HepG2 (cell line): ENCODE data around the gene ATP2B2. TPM values are rescaled to one million over a fixed set of nuclear protein-coding genes. Genes with fewer than 3 reads are reported as not detected.

Experiments
- ATAC-seq: fragments of 200-7000 bp; cut with Tn5 transposase; 3 replicates; pipeline ENCODE4 v1.9.1; 2020; ENCODE audit warnings: mild to moderate bottlenecking, moderate library complexity
- BruUV-seq: library from RNA; stranded (reverse); fragments of 400-500 nt; replicated peaks from 2 replicates; lab custom pipeline; 2021; lab: Mats Ljungman, UMichigan
- CTCF ChIA-PET: fragments of 300-600 bp; formaldehyde crosslinking; extraction: SDS; loops from one replicate; lab custom pipeline; 2021; ENCODE audit warnings: low total read pairs, inconsistent platforms, low intra/inter-chr PET ratio; lab: Yijun Ruan, JAX
- POLR2A ChIA-PET: fragments of 350-600 bp; sonication (Branson Sonifier 250); formaldehyde crosslinking; loops from one replicate; lab custom pipeline; 2020; ENCODE audit warnings: antibody characterized with exemption, inconsistent platforms; lab: Yijun Ruan, JAX
- DNase-seq: peaks from one replicate; pipeline ENCODE4 v3.0.0-alpha.2; 2015; ENCODE audit warnings: low spot score
- FAIRE-seq: peaks from 3 replicates; lab custom pipeline; 2011; peaks lifted over from hg19 to GRCh38; lab: Jason Lieb, UNC
- H2AFZ ChIP-seq: one replicate; pipeline ENCODE4 v1.6.1; 2011; ENCODE audit warnings: low read length, inconsistent platforms
- H3K27ac ChIP-seq: fragments of 300-600 bp; 3 replicates; pipeline ENCODE4 v1.8.0; 2011; ENCODE audit warnings: mixed run types, mild to moderate bottlenecking, mixed read lengths, low read length, inconsistent platforms; ENCODE audit not compliant: insufficient read depth; ENCODE audit errors: extremely low read length
- H3K27me3 ChIP-seq, 2 experiments: fragments of 200-600 bp in 1 of 2; 2 replicates in 1 of 2; 3 replicates in 1 of 2; pipeline versions ENCODE4 v1.6.0 to v1.8.0; 2011; ENCODE audit warnings: low read length in 2 of 2, mild to moderate bottlenecking in 2 of 2, moderate library complexity in 2 of 2, inconsistent platforms in 1 of 2; ENCODE audit not compliant: insufficient read depth in 2 of 2, control insufficient read depth in 1 of 2
- H3K36me3 ChIP-seq, 2 experiments: fragments of 200-600 bp in 1 of 2; replicated peaks in 1 of 2; 2 replicates in 1 of 2; 3 replicates in 1 of 2; pipeline versions ENCODE4 v1.5.1 to v1.8.0; 2011; ENCODE audit warnings: low read length in 2 of 2, inconsistent platforms in 1 of 2; ENCODE audit not compliant: insufficient read depth in 2 of 2, control insufficient read depth in 1 of 2
- H3K4me1 ChIP-seq: 2 replicates; pipeline ENCODE4 v1.5.1; 2012; ENCODE audit warnings: low read length, inconsistent platforms; ENCODE audit not compliant: insufficient read depth
- H3K4me2 ChIP-seq: 2 replicates; pipeline ENCODE4 v1.6.0; 2011; ENCODE audit warnings: low read depth, low read length, inconsistent platforms
- H3K4me3 ChIP-seq, 3 experiments: fragments of 200-600 bp in 1 of 3; sonication (generic), shearing (Covaris generic) in 1 of 3; replicated peaks in 1 of 3; 2 replicates each; pipeline ENCODE4 v1.5.1; 2011 to 2016; ENCODE audit warnings: low read length in 3 of 3, inconsistent platforms in 2 of 3, low read depth in 2 of 3, mild to moderate bottlenecking in 2 of 3, control low read depth in 1 of 3, mixed read lengths in 1 of 3; ENCODE audit not compliant: insufficient read depth in 1 of 3
- H3K79me2 ChIP-seq: one replicate; pipeline ENCODE4 v1.6.1; 2011; ENCODE audit warnings: low read length, inconsistent platforms; ENCODE audit not compliant: insufficient read depth
- H3K9ac ChIP-seq: 2 replicates; pipeline ENCODE4 v1.6.0; 2011; ENCODE audit warnings: mild to moderate bottlenecking, low read depth, low read length, inconsistent platforms; ENCODE audit not compliant: insufficient read depth
- H3K9me3 ChIP-seq: 2 replicates; pipeline ENCODE4 v1.5.1; 2012; ENCODE audit warnings: mild to moderate bottlenecking, low read length
- H4K20me1 ChIP-seq: 2 replicates; pipeline ENCODE4 v1.6.0; 2011; ENCODE audit warnings: inconsistent platforms, mild to moderate bottlenecking, low read length, moderate library complexity; ENCODE audit not compliant: insufficient read depth
- DPF2 ChIP-seq: sonication (generic); formaldehyde crosslinking; IDR thresholded peaks from 2 replicates; pipeline ENCODE4 v1.4.0; 2020; ENCODE audit warnings: mild to moderate bottlenecking, low read depth, missing genetic modification reagents, borderline replicate concordance
- KAT7 ChIP-seq: IDR thresholded peaks from 2 replicates; pipeline ENCODE4 v1.6.1; 2018; ENCODE audit warnings: borderline replicate concordance, missing compliant biosample characterization
- KMT2B ChIP-seq: IDR thresholded peaks from 2 replicates; pipeline ENCODE4 v1.6.1; 2016; ENCODE audit warnings: missing genetic modification reagents, missing compliant biosample characterization
- NCOA2 ChIP-seq: sonication (generic); formaldehyde crosslinking; IDR thresholded peaks from 2 replicates; pipeline ENCODE4 v1.8.0; 2022; ENCODE audit warnings: inconsistent platforms
- NFKBIZ ChIP-seq: IDR thresholded peaks from 2 replicates; pipeline ENCODE4 v1.6.1; 2018; ENCODE audit warnings: missing genetic modification reagents, missing compliant biosample characterization
- RBAK ChIP-seq: sonication (generic); formaldehyde crosslinking; IDR thresholded peaks from 2 replicates; pipeline ENCODE4 v1.5.1; 2020; ENCODE audit warnings: mild to moderate bottlenecking, missing genetic modification reagents
- SNAPC2 ChIP-seq: sonication (generic); formaldehyde crosslinking; IDR thresholded peaks from 2 replicates; pipeline ENCODE4 v1.8.1; 2022; ENCODE audit warnings: mild to moderate bottlenecking, missing genetic modification reagents
- TP53 ChIP-seq: sonication (generic); formaldehyde crosslinking; conservative IDR thresholded peaks from 2 replicates; pipeline ENCODE4 v1.4.0; 2020; ENCODE audit warnings: missing genetic modification reagents
- ZBTB38 ChIP-seq: sonication (generic); formaldehyde crosslinking; IDR thresholded peaks from 2 replicates; pipeline ENCODE4 v1.5.1; 2020; ENCODE audit warnings: mild to moderate bottlenecking, missing genetic modification reagents
- ZNF460 ChIP-seq: sonication (generic); formaldehyde crosslinking; IDR thresholded peaks from 2 replicates; pipeline ENCODE4 v1.5.1; 2020; ENCODE audit warnings: missing genetic modification reagents, mild to moderate bottlenecking, borderline replicate concordance
- ZNF546 ChIP-seq: sonication (generic); formaldehyde crosslinking; conservative IDR thresholded peaks from 2 replicates; pipeline ENCODE4 v1.8.1; 2023; ENCODE audit warnings: mild to moderate bottlenecking, missing genetic modification reagents
- WGBS: methylation state at CpG from one replicate; pipeline ENCODE4 v1.1.6; 2017; ENCODE audit warnings: low lambda C conversion rate; 5-methylcytosine and 5-hydroxymethylcytosine counted together
- in situ Hi-C: cut with HindIII; loops from 2 replicates; pipeline ENCODE4 v1.10.0; 2017; ENCODE audit warnings: low pct_unique_long_range_greater_than_20kb; ENCODE audit not compliant: extremely low pct_ligation_motif_present
- intact Hi-C: fragments of 100-400 bp; cut with micrococcal nuclease; formaldehyde crosslinking; loops from one replicate; pipeline ENCODE4 v1.10.0; 2022; ENCODE audit not compliant: unreplicated experiment
- polyA plus RNA-seq, 8 experiments: library from polyadenylated mRNA; depleted of rRNA in 3 of 8; stranded (reverse) in 7 of 8; unstranded in 1 of 8; fragments of >200 nt; fragmentation: Illumina TruSeq in 4 of 8; extraction: Trizol in 4 of 8; gene quantifications; 2 replicates each; pipeline versions ENCODE4 v1.2.1 to v1.2.3, GENCODE V29; 2011 to 2016; ENCODE audit warnings: low read depth in 4 of 8, missing spikeins in 1 of 8, mixed read lengths in 1 of 8; ENCODE audit not compliant: insufficient read depth in 1 of 8
- total RNA-seq, 5 experiments: library from RNA; depleted of rRNA; stranded (reverse); fragments of >200 nt; fragmentation: Illumina TruSeq; extraction: Trizol; gene quantifications; 2 replicates each; pipeline ENCODE4 v1.2.3, GENCODE V29; 2016; ENCODE audit warnings: low read depth in 1 of 5
- TF ChIP-seq, protein P1 (sequence below): fragments of 450-650 bp; IDR thresholded peaks from 2 replicates; pipeline ENCODE4 v1.6.1; 2017
- TF ChIP-seq, protein P2 (sequence below), 2 experiments: fragments of 450-650 bp in 1 of 2; sonication (generic) in 1 of 2; formaldehyde crosslinking in 1 of 2; IDR thresholded peaks; 2 replicates each; pipeline versions ENCODE4 v1.6.1 to v1.8.0; 2016 to 2022; ENCODE audit warnings: antibody characterized with exemption in 1 of 2, mild to moderate bottlenecking in 1 of 2, missing genetic modification reagents in 1 of 2

Gene ATP2B2
- total and polyA plus RNA-seq, 2 of the 13 experiments (the other 11 are each of a cell fraction or from before 2014, with no cell fraction given), result 1.5 to 2.3 TPM

DNA sequence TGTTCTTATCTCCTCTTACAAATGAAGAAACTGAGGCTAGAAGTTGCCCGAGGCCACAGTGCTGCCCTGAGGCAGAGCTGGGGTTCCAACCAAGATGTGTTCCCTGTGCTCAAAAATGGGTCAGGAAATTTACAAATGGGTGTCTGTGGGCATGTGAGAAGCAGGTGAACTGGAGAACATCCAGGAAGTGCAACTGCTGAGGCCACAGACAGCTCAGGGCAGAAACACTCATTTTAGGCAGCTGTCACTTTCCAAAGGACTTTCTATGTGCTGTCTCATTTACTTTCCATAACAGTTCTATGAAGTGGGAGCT lies 47.2 kb upstream of the ATP2B2 start:
- Histone ChIP-seq H3K27me3 (peaks cover 2 to 28% of the 10 kb centered on the region in 2 experiments; a peak in 2 of 5 replicates), H3K27ac (no peak overlapping the region), H4K20me1 (no peaks in the 10 kb centered on the region), H3K4me1 (no peaks in the 10 kb centered on the region), H3K9ac (no peak overlapping the region), H3K79me2 (no peaks in the 10 kb centered on the region), H3K4me2 (no peak overlapping the region), H3K36me3 (no peaks in the 10 kb centered on the region), H3K9me3 (no peaks in the 10 kb centered on the region), H3K4me3 (no peak overlapping the region), H2AFZ (no peak overlapping the region)
- 0% methylated on average over 1 of the region's 1 CpG for WGBS
- CTCF ChIA-PET, result no interaction called here
- BruUV-seq, result no TSS peak
- intact Hi-C loops, result no loop called here
- DNase-seq, result no peak
- no peak for FAIRE-seq
- POLR2A ChIA-PET, result no interaction called here
- ATAC-seq, result no peak
- in situ Hi-C loops, result no loop called here
- no peak for TF ChIP-seq RBAK
- no peak for TF ChIP-seq SNAPC2 (CRISPR knock-in tag)
- no peak for TF ChIP-seq NCOA2 (CRISPR knock-in tag)
- no peak for TF ChIP-seq ZBTB38 (CRISPR knock-in tag)
- TF ChIP-seq, protein P1, sequence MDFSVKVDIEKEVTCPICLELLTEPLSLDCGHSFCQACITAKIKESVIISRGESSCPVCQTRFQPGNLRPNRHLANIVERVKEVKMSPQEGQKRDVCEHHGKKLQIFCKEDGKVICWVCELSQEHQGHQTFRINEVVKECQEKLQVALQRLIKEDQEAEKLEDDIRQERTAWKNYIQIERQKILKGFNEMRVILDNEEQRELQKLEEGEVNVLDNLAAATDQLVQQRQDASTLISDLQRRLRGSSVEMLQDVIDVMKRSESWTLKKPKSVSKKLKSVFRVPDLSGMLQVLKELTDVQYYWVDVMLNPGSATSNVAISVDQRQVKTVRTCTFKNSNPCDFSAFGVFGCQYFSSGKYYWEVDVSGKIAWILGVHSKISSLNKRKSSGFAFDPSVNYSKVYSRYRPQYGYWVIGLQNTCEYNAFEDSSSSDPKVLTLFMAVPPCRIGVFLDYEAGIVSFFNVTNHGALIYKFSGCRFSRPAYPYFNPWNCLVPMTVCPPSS, result no peak
- TF ChIP-seq TP53 (CRISPR knock-in tag), result no peak
- TF ChIP-seq ZNF546, result no peak
- TF ChIP-seq NFKBIZ (CRISPR knock-in tag), result no peak
- TF ChIP-seq ZNF460 (CRISPR knock-in tag), result no peak
- TF ChIP-seq, protein P2, sequence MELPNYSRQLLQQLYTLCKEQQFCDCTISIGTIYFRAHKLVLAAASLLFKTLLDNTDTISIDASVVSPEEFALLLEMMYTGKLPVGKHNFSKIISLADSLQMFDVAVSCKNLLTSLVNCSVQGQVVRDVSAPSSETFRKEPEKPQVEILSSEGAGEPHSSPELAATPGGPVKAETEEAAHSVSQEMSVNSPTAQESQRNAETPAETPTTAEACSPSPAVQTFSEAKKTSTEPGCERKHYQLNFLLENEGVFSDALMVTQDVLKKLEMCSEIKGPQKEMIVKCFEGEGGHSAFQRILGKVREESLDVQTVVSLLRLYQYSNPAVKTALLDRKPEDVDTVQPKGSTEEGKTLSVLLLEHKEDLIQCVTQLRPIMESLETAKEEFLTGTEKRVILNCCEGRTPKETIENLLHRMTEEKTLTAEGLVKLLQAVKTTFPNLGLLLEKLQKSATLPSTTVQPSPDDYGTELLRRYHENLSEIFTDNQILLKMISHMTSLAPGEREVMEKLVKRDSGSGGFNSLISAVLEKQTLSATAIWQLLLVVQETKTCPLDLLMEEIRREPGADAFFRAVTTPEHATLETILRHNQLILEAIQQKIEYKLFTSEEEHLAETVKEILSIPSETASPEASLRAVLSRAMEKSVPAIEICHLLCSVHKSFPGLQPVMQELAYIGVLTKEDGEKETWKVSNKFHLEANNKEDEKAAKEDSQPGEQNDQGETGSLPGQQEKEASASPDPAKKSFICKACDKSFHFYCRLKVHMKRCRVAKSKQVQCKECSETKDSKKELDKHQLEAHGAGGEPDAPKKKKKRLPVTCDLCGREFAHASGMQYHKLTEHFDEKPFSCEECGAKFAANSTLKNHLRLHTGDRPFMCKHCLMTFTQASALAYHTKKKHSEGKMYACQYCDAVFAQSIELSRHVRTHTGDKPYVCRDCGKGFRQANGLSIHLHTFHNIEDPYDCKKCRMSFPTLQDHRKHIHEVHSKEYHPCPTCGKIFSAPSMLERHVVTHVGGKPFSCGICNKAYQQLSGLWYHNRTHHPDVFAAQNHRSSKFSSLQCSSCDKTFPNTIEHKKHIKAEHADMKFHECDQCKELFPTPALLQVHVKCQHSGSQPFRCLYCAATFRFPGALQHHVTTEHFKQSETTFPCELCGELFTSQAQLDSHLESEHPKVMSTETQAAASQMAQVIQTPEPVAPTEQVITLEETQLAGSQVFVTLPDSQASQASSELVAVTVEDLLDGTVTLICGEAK (IDR thresholded peaks at IDR 0.05), result no peak
- TF ChIP-seq, protein P2 (CRISPR knock-in tag; IDR thresholded peaks at IDR 0.05), result no peak
- no peak for TF ChIP-seq KAT7 (CRISPR knock-in tag)
- no peak for TF ChIP-seq KMT2B (CRISPR knock-in tag)
- no peak for TF ChIP-seq DPF2 (CRISPR knock-in tag)
